ENCODE data around the gene SLC25A4. TPM values are rescaled to one million over a fixed set of nuclear protein-coding genes. Genes with fewer than 3 reads are reported as not detected.

SLC25A4 gene
- total RNA-seq, 1 experiment from 2014 or later: 18.6 TPM

DNA sequence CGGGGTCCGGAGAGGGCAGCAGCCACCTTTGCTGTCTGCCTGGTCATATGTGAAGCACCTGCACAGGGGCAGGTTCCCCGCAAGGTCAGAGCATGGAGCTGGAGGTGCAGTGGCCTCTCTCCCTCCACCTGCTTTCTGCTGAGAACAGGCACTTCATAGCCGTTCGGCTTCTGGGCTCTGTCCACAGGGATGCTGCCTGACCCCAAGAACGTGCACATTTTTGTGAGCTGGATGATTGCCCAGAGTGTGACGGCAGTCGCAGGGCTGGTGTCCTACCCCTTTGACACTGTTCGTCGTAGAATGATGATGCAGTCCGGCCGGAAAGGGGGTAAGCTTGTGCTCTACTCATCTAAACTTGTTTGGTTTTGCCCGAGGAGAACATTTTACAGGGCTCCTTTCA, 2.5 kb downstream of the SLC25A4 start:
- Histone ChIP-seq H3K36me3 (ENCODE audit: insufficient read depth, low read length, poor library complexity, severe bottlenecking) (peaks cover 5% of the 10 kb centered on the region), H3K4me3 (ENCODE audit: low read depth, low read length, poor library complexity, severe bottlenecking) (no peak overlapping the region), H3K4me1 (ENCODE audit: insufficient read depth, low read length, poor library complexity, severe bottlenecking) (no peaks in the 10 kb centered on the region), H3K9me3 (ENCODE audit: low read depth, low read length, poor library complexity, severe bottlenecking) (no peaks in the 10 kb centered on the region), H3K27ac (ENCODE audit: low read depth, low read length, poor library complexity, severe bottlenecking) (no peak overlapping the region), H3K27me3 (replicated peaks; ENCODE audit: insufficient read depth, low read depth, low read length, poor library complexity) (no peaks in the 10 kb centered on the region)
- intact Hi-C loops (cut with micrococcal nuclease; ENCODE audit: unreplicated experiment): no loop called here
- TF ChIP-seq, protein P1, sequence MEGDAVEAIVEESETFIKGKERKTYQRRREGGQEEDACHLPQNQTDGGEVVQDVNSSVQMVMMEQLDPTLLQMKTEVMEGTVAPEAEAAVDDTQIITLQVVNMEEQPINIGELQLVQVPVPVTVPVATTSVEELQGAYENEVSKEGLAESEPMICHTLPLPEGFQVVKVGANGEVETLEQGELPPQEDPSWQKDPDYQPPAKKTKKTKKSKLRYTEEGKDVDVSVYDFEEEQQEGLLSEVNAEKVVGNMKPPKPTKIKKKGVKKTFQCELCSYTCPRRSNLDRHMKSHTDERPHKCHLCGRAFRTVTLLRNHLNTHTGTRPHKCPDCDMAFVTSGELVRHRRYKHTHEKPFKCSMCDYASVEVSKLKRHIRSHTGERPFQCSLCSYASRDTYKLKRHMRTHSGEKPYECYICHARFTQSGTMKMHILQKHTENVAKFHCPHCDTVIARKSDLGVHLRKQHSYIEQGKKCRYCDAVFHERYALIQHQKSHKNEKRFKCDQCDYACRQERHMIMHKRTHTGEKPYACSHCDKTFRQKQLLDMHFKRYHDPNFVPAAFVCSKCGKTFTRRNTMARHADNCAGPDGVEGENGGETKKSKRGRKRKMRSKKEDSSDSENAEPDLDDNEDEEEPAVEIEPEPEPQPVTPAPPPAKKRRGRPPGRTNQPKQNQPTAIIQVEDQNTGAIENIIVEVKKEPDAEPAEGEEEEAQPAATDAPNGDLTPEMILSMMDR (conservative IDR thresholded peaks at IDR 0.05; ENCODE audit: low read depth, low read length): no peak
- no peak for TF ChIP-seq EZH2 (IDR thresholded peaks at IDR 0.05; ENCODE audit: borderline replicate concordance, low read depth, low read length, poor library complexity, severe bottlenecking)
- ChIA-PET CTCF (interaction anchor here (0.6 kb wide), 1 partner anchor 28 kb away, joined by 7 read pairs; no protein-coding TSS in a partner anchor), POLR2A (ENCODE audit: low non-redundant PET) (no interaction called here)
- BruUV-seq (replicated peaks): no TSS peak
- DNase-seq (ENCODE audit: low spot score): no peak

DNA sequence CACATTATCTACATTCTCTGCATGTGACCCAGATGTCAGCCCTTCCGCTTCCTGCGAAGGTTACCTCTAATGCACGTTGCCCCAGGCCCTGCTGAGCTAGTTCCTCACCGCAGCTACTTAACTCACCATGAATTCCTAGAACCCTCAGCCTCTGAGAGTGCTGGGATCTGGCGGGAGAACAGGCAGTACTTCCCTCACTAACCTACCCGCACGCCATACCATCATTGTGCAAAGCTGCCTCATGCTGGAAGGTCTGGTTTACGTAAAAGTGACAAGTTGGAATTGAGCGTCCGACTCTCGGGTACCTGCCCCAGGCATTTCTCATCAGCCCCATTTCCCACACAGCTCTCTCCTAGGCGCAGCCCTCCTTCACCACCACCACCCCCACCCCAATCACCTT, 6.3 kb downstream of the SLC25A4 start:
- no peak for TF ChIP-seq EZH2 (IDR thresholded peaks at IDR 0.05; ENCODE audit: borderline replicate concordance, low read depth, low read length, poor library complexity, severe bottlenecking)
- TF ChIP-seq, protein P1 (conservative IDR thresholded peaks at IDR 0.05; ENCODE audit: low read depth, low read length): no peak
- Histone ChIP-seq H3K27me3 (replicated peaks; ENCODE audit: insufficient read depth, low read depth, low read length, poor library complexity) (no peaks in the 10 kb centered on the region), H3K4me3 (ENCODE audit: low read depth, low read length, poor library complexity, severe bottlenecking) (no peak overlapping the region), H3K4me1 (ENCODE audit: insufficient read depth, low read length, poor library complexity, severe bottlenecking) (no peaks in the 10 kb centered on the region), H3K27ac (ENCODE audit: low read depth, low read length, poor library complexity, severe bottlenecking) (no peak overlapping the region), H3K36me3 (ENCODE audit: insufficient read depth, low read length, poor library complexity, severe bottlenecking) (peaks cover 10% of the 10 kb centered on the region), H3K9me3 (ENCODE audit: low read depth, low read length, poor library complexity, severe bottlenecking) (no peaks in the 10 kb centered on the region)
- POLR2A ChIA-PET (ENCODE audit: low non-redundant PET): no interaction called here
- DNase-seq (ENCODE audit: low spot score): no peak
- BruUV-seq (replicated peaks): no TSS peak
- intact Hi-C loops (cut with micrococcal nuclease; ENCODE audit: unreplicated experiment): no loop called here
- CTCF ChIA-PET: interaction anchor here (0.6 kb wide), 1 partner anchor 16 kb away, joined by 4 read pairs; no protein-coding TSS in a partner anchor

DNA sequence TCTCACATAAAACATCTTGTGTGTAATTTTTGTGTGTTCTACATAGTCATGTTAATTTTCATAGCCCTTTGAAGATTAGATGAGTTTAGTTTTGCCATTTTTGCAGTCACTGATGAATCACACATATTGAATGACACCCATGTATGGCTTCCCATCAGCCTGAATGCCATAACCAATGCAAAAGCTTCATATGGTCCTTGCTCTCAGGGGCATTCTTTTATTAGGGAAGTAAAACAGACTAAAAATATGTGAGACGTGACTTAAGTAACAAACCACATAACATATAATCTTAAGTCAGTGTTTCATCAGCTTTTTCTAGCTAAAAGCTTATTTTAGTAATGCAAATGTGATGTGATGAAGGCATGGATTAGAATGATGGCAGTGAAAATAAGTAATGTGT, 8.2 kb downstream of the SLC25A4 start:
- TF ChIP-seq EZH2 (IDR thresholded peaks at IDR 0.05; ENCODE audit: borderline replicate concordance, low read depth, low read length, poor library complexity, severe bottlenecking): no peak
- TF ChIP-seq, protein P1 (conservative IDR thresholded peaks at IDR 0.05; ENCODE audit: low read depth, low read length): no peak
- Histone ChIP-seq H3K4me3 (ENCODE audit: low read depth, low read length, poor library complexity, severe bottlenecking) (no peak overlapping the region), H3K9me3 (ENCODE audit: low read depth, low read length, poor library complexity, severe bottlenecking) (no peaks in the 10 kb centered on the region), H3K27ac (ENCODE audit: low read depth, low read length, poor library complexity, severe bottlenecking) (no peak overlapping the region), H3K36me3 (ENCODE audit: insufficient read depth, low read length, poor library complexity, severe bottlenecking) (peaks cover 10% of the 10 kb centered on the region), H3K27me3 (replicated peaks; ENCODE audit: insufficient read depth, low read depth, low read length, poor library complexity) (no peaks in the 10 kb centered on the region), H3K4me1 (ENCODE audit: insufficient read depth, low read length, poor library complexity, severe bottlenecking) (no peaks in the 10 kb centered on the region)
- BruUV-seq (replicated peaks): no TSS peak
- DNase-seq (ENCODE audit: low spot score): no peak
- intact Hi-C loops (cut with micrococcal nuclease; ENCODE audit: unreplicated experiment): no loop called here
- CTCF ChIA-PET: no interaction called here
- POLR2A ChIA-PET (ENCODE audit: low non-redundant PET): no interaction called here

Measured in A673 (cell line).